Measurements from ENCODE around the gene PTPN3. TPM values are rescaled to one million over a fixed set of nuclear protein-coding genes. Genes with fewer than 3 reads are reported as not detected.

Gene PTPN3
- total and polyA plus RNA-seq, 10 of the 15 experiments (the other 5 are each of a cell fraction or from before 2014, with no cell fraction given) = 0.18 to 1.3 (median 0.39) TPM

DNA sequence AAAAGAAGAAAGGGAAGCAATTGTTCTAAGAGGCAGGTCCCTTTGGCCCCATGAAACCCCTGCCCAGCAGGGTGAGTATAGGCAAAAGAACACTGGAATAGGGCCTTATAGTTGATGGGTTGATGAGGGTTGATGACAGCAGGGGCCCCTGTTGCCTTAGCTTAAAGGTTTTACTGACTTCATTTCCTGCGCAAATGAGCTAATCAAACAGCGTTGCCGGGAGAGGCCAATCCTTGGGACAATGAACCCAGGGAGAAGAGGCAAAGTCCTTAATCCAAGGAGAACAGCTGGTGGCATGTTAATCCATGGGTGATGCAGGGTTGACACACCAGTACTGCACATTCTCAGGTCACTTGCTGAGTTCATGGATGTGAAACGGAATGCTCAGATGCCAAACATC is 155.2 kb downstream of the PTPN3 start (continued):
- TF ChIP-seq, protein P1, sequence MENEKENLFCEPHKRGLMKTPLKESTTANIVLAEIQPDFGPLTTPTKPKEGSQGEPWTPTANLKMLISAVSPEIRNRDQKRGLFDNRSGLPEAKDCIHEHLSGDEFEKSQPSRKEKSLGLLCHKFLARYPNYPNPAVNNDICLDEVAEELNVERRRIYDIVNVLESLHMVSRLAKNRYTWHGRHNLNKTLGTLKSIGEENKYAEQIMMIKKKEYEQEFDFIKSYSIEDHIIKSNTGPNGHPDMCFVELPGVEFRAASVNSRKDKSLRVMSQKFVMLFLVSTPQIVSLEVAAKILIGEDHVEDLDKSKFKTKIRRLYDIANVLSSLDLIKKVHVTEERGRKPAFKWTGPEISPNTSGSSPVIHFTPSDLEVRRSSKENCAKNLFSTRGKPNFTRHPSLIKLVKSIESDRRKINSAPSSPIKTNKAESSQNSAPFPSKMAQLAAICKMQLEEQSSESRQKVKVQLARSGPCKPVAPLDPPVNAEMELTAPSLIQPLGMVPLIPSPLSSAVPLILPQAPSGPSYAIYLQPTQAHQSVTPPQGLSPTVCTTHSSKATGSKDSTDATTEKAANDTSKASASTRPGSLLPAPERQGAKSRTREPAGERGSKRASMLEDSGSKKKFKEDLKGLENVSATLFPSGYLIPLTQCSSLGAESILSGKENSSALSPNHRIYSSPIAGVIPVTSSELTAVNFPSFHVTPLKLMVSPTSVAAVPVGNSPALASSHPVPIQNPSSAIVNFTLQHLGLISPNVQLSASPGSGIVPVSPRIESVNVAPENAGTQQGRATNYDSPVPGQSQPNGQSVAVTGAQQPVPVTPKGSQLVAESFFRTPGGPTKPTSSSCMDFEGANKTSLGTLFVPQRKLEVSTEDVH (IDR thresholded peaks at IDR 0.05; ENCODE audit: low read depth, partially characterized antibody) = no peak
- TF ChIP-seq PAX5 (IDR thresholded peaks at IDR 0.05; ENCODE audit: borderline replicate concordance, low read depth, low read length) (no peak), RBBP5 (conservative IDR thresholded peaks at IDR 0.05) (no peak), NBN (IDR thresholded peaks at IDR 0.05) (no peak), BRCA1 (IDR thresholded peaks at IDR 0.05; ENCODE audit: low read depth, low read length) (no peak), YBX1 (IDR thresholded peaks at IDR 0.05) (no peak), LARP7 (IDR thresholded peaks at IDR 0.05) (no peak), SMAD5 (IDR thresholded peaks at IDR 0.05; ENCODE audit: low read depth) (no peak)
- TF ChIP-seq, protein P2, sequence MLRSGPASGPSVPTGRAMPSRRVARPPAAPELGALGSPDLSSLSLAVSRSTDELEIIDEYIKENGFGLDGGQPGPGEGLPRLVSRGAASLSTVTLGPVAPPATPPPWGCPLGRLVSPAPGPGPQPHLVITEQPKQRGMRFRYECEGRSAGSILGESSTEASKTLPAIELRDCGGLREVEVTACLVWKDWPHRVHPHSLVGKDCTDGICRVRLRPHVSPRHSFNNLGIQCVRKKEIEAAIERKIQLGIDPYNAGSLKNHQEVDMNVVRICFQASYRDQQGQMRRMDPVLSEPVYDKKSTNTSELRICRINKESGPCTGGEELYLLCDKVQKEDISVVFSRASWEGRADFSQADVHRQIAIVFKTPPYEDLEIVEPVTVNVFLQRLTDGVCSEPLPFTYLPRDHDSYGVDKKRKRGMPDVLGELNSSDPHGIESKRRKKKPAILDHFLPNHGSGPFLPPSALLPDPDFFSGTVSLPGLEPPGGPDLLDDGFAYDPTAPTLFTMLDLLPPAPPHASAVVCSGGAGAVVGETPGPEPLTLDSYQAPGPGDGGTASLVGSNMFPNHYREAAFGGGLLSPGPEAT (IDR thresholded peaks at IDR 0.05; ENCODE audit: low read depth) = no peak

DNA sequence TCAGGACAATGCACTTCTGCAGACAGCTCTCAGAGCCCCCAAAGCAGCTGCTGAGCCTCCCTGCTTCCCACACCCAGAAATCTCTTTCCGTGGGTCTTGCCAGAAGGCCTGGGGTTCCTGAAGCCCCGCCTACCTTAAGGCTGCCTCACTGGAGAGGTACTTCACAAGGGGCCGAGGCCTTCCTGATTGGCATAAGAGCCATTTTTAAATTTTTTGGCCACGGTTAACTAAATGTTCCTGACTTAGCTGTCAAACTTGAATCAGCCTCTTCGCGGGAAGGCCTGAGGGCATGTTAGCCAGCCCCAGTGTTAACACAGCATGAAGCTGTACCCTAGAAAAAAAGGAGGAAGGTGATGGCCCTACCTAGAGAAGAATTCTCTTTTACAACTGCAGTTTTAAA is 156.5 kb downstream of the PTPN3 start:
- ChIA-PET POLR2A (no interaction called here), SMC1A (ENCODE audit: uncharacterized antibody, unreplicated experiment) (interaction anchor here (0.9 kb wide), 1 partner anchor 59 kb away, joined by 3 read pairs; no protein-coding TSS in a partner anchor), CTCF (no interaction called here), RAD21 (ENCODE audit: unreplicated experiment) (no interaction called here)
- no peak overlapping the region for H3K4me3 ChIP-seq
- H3K27me3 ChIP-seq (replicated peaks in 1 of 2; ENCODE audit: control insufficient read depth in 2 of 2, insufficient read depth in 2 of 2, low read length in 1 of 2) = no peaks in the 10 kb centered on the region; a peak in 1 of 4 replicates
- in situ Hi-C loops (cut with MboI) = no loop called here
- H3K27ac ChIP-seq (ENCODE audit: control insufficient read depth, insufficient read depth) = no peak overlapping the region
- H3K36me3 ChIP-seq (ENCODE audit: control insufficient read depth in 2 of 2, insufficient read depth in 2 of 2, low read length in 1 of 2) = no peaks in the 10 kb centered on the region
- H3K9ac ChIP-seq (ENCODE audit: control insufficient read depth, insufficient read depth, low read length) = no peak overlapping the region
- H3K4me1 ChIP-seq (ENCODE audit: control insufficient read depth, insufficient read depth, low read length) = no peaks in the 10 kb centered on the region
- FAIRE-seq (no peak), DNase-seq (ENCODE audit: low read depth, low spot score) (no peak), ATAC-seq (no peak)
- no peaks in the 10 kb centered on the region for H3K79me2 ChIP-seq (ENCODE audit: control insufficient read depth, insufficient read depth, low read length)
- no peaks in the 10 kb centered on the region for H4K20me1 ChIP-seq (ENCODE audit: control insufficient read depth, insufficient read depth)
- intact Hi-C loops (cut with micrococcal nuclease; ENCODE audit: unreplicated experiment) = loop anchor here (5.0 kb wide), 1 partner anchor 131 kb away; no protein-coding TSS in a partner anchor
- H3K9me3 ChIP-seq (replicated peaks; ENCODE audit: control insufficient read depth, insufficient read depth, low read length) = no peaks in the 10 kb centered on the region
- no peak overlapping the region for H2AFZ ChIP-seq (ENCODE audit: control insufficient read depth, low read depth, low read length)
- BruUV-seq (replicated peaks) = no TSS peak
- WGBS (ENCODE audit: insufficient coverage, insufficient replicate concordance, low lambda C conversion rate, missing lambda C conversion rate) = 29% methylated on average over 6 of the region's 6 CpGs
- no peak overlapping the region for H3K4me2 ChIP-seq (ENCODE audit: control insufficient read depth, insufficient read depth)
- TF ChIP-seq NFYA (IDR thresholded peaks at IDR 0.05; ENCODE audit: borderline replicate concordance, low read depth, low read length) (no peak), JUNB (IDR thresholded peaks at IDR 0.05) (no peak), NR2C2 (IDR thresholded peaks at IDR 0.05; ENCODE audit: borderline replicate concordance, control insufficient read depth, insufficient read length, low read depth) (no peak)
- TF ChIP-seq, protein P3, sequence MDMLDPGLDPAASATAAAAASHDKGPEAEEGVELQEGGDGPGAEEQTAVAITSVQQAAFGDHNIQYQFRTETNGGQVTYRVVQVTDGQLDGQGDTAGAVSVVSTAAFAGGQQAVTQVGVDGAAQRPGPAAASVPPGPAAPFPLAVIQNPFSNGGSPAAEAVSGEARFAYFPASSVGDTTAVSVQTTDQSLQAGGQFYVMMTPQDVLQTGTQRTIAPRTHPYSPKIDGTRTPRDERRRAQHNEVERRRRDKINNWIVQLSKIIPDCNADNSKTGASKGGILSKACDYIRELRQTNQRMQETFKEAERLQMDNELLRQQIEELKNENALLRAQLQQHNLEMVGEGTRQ (IDR thresholded peaks at IDR 0.05; ENCODE audit: borderline replicate concordance, low read depth, low read length) = no peak
- TF ChIP-seq, protein P4, sequence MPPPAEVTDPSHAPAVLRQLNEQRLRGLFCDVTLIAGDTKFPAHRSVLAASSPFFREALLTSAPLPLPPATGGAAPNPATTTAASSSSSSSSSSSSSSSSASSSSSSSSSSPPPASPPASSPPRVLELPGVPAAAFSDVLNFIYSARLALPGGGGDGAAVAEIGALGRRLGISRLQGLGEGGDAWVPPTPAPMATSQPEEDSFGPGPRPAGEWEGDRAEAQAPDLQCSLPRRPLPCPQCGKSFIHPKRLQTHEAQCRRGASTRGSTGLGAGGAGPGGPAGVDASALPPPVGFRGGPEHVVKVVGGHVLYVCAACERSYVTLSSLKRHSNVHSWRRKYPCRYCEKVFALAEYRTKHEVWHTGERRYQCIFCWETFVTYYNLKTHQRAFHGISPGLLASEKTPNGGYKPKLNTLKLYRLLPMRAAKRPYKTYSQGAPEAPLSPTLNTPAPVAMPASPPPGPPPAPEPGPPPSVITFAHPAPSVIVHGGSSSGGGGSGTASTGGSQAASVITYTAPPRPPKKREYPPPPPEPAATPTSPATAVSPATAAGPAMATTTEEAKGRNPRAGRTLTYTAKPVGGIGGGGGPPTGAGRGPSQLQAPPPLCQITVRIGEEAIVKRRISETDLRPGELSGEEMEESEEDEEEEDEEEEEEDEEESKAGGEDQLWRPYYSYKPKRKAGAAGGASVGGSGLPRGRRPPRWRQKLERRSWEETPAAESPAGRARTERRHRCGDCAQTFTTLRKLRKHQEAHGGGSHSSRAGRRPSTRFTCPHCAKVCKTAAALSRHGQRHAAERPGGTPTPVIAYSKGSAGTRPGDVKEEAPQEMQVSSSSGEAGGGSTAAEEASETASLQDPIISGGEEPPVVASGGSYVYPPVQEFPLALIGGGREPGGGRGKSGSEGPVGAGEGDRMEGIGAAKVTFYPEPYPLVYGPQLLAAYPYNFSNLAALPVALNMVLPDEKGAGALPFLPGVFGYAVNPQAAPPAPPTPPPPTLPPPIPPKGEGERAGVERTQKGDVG (CRISPR knock-in tag; IDR thresholded peaks at IDR 0.05) = no peak
- TF ChIP-seq, protein P2 (IDR thresholded peaks at IDR 0.05; ENCODE audit: low read depth) = no peak

Measured in GM12878 (cell line).